Measurements from ENCODE around the gene STK32B.

DNA sequence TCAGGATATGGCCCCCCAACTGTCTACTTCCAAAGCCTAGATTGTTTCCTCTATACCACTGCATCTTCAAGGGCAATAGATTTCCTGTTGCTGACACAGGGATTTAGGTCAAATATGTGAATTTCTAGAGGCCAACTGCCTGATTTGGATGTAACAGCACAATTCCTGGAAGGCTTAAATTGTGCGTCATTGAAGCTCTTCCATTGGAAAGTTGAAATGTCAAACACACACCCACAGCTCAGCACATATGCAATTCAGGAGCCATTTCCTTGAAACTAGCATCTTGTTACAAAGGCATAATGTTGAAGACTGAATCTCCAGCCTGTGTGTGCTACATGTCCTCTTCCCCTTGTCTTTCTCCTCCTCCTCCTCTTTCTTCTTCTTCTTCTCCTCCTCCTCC, 158.6 kb downstream of the STK32B start:
- TF ChIP-seq POLR2A (IDR thresholded peaks at IDR 0.05) = no peak
- TF ChIP-seq, protein P1, sequence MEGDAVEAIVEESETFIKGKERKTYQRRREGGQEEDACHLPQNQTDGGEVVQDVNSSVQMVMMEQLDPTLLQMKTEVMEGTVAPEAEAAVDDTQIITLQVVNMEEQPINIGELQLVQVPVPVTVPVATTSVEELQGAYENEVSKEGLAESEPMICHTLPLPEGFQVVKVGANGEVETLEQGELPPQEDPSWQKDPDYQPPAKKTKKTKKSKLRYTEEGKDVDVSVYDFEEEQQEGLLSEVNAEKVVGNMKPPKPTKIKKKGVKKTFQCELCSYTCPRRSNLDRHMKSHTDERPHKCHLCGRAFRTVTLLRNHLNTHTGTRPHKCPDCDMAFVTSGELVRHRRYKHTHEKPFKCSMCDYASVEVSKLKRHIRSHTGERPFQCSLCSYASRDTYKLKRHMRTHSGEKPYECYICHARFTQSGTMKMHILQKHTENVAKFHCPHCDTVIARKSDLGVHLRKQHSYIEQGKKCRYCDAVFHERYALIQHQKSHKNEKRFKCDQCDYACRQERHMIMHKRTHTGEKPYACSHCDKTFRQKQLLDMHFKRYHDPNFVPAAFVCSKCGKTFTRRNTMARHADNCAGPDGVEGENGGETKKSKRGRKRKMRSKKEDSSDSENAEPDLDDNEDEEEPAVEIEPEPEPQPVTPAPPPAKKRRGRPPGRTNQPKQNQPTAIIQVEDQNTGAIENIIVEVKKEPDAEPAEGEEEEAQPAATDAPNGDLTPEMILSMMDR (IDR thresholded peaks at IDR 0.05) = no peak

Measured in lower leg skin (tissue), 3 donors.